Measurements from ENCODE around the gene KLHDC7A.

DNA sequence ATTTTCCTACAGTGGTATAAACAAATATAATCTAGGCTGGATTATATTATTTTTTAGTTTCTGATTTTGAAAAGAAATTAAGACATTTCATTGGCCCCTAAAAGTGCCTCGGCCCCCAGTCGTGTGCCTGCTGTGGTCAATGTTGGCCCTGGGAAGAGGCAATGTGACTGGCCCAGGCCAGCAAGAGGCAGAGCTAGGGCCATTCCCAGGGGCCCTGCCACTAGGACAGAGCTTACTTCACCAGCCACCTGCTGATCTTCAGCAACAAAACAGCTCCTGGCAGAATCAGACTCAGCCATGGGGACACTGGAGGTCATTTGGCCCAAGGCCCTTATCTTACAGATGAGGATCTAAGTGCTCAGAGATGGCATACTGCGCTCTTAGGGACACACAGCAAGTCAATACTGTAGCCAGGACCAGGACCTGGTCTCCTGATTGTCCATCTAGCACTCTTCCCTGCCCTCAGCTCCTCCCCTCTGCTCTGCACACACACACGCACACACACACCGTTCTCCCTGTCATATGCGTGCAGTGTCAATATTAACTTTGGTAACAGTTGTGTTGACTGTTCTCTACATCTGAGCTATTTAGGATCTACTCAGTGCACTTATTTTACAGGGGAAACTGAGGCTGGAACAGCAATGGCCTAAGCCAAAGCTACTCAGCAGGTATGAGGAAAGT, 16.6 kb upstream of the KLHDC7A start:
- TF ChIP-seq, protein P1, sequence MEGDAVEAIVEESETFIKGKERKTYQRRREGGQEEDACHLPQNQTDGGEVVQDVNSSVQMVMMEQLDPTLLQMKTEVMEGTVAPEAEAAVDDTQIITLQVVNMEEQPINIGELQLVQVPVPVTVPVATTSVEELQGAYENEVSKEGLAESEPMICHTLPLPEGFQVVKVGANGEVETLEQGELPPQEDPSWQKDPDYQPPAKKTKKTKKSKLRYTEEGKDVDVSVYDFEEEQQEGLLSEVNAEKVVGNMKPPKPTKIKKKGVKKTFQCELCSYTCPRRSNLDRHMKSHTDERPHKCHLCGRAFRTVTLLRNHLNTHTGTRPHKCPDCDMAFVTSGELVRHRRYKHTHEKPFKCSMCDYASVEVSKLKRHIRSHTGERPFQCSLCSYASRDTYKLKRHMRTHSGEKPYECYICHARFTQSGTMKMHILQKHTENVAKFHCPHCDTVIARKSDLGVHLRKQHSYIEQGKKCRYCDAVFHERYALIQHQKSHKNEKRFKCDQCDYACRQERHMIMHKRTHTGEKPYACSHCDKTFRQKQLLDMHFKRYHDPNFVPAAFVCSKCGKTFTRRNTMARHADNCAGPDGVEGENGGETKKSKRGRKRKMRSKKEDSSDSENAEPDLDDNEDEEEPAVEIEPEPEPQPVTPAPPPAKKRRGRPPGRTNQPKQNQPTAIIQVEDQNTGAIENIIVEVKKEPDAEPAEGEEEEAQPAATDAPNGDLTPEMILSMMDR (conservative IDR thresholded peaks at IDR 0.05; ENCODE audit: low read depth, low read length), result no peak
- no peak for TF ChIP-seq EZH2 (IDR thresholded peaks at IDR 0.05; ENCODE audit: low read length, unreplicated experiment)
- TF ChIP-seq EZH2phosphoT487 (IDR thresholded peaks at IDR 0.05; ENCODE audit: borderline replicate concordance, low read length), result no peak

Data from PC-3 (cell line).